CD4-positive, alpha-beta T cell treated with Interleukin-4 for 1 hour (primary cell): ENCODE measurements around the gene PAQR5.

ENCODE experiments used
- DNase-seq, 2 donors: peaks; one replicate each; pipeline ENCODE4 v3.0.0-alpha.2; 2020 to 2022

Gene PAQR5

DNA sequence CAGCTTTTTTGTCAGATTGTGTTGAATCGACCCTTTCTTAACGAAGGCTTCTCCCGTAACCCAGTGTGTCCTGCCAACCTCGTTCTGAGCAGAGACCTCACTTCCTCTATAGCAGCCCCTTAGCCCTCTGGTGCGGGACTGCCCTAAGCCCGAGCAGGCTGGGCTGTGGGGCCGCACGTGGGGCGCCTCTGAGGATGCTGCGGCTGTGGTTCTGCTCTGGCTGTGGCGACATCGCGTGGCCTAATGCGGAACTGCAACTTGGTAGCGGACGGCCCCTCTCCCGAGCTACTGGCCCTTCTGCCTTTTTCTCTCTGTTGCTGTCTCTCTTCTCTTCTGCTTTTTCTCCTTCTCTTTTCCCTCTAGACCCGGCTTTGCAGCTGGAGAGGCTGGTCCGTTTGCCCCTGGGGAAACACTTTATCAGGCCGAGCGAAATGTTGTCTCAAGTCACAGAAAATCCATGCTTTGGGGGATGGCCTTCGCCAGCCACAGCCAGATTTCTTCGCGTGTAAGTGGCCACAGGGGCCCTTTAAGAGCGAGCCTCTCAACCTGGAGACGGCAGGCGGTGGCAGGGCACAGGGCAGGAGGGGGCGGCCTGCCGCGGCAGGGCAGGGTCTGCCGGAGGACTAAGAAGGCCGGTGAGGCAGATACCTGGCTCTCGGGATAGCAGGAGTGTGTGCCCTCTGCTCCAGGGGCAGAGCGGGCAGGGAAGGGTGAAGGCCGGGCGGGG is 96.0 kb downstream of the PAQR5 start:
- peak; percentile 76 to 77 for DNase-seq

DNA sequence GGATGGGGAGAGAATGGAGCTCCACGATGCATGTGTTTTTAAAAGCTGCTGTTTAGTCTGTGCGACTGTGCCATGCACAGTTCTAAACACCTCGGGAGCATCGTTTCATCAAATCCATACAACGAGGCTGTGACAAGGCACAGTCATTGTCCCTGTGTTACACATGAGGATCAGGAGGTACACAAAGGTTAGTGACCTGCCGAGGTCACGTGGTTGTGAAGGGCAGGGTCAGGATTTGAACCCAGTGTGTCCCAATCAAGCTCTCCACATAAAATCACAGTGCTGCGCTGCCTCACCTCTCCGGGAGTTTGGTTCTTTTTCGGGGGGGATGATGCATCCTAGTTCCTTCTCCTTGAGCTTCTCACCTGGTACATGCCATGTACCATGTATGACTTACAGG is 96.7 kb downstream of the PAQR5 start:
- no peak for DNase-seq

DNA sequence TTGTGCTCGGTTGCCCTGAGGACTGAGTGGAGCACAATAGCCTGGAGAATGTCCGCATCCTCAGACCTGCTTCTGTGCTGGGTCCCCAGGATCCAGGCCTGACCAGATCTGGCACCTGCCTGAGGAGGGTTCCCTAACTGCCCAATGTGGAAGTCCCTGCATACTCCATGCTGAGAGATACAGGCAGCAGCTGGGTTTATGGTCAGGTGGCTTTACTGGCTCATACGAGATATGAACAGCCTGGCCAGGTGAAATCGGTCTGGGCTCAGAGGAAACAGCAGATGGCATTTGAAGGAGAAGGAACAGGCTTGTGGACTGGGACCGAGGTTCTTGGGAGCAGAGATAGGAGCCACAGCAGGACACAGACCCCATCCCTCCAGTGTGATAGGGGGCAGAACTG is 97.3 kb downstream of the PAQR5 start:
- no peak for DNase-seq

DNA sequence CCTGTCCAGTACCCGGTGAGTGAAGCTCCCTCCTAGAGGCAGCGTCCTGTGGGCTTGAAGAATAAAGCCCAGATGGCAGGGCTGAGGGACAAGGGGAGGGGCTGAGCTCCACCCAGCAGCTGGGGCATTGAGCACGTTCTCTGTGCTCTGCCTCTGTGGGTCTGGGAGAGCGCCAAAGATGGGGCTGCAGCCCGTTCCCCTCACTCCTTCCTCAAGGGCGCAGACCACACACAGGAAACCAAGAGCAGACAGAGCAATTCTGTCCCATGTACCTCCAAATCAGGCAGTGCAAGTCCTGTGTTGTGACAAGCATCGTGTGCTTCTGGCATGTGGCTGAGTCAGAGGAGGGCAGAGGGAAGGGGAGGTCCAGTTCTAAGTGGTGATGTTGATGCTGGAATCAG is 99.8 kb downstream of the PAQR5 start:
- no peak for DNase-seq

DNA sequence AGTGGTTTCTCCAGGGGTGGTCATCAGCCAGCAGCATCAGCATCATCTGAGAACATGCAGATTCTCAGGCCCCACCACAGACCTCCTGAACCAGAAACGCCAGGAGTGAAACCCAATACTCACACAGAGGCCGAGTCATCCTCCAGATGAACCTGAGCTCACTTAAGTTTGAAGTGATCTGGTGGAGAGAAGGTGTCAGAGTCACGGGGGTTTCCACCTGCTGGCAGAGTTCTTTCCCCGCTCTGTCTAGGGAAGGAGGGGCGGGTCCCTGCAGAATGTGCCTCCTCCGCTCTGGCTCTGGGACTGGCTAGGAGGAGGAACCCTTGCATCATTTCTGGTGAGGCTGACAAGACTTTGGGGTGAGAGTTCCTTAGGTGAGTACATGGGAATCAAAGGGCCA is 102.1 kb downstream of the PAQR5 start:
- no peak for DNase-seq

DNA sequence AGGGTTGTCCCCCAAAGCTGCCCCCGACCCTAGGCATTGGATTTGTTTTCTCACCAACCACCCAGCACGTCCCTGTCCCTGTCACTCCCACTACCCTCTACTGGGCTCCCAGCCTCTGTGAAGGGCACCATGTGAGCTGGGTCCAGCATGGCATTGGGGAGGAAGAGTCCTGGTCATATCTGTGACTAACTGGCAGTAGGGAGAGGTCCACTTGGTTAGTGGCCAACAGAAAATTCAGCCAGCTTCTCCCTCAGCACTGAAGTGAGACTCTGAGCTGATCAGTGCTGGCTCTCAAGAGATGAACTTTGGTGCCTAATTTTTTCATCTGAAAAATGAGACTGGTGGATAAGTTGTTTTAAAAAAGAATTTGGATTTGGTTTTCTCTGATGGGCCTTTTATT is 104.1 kb downstream of the PAQR5 start:
- DNase-seq: no peak

DNA sequence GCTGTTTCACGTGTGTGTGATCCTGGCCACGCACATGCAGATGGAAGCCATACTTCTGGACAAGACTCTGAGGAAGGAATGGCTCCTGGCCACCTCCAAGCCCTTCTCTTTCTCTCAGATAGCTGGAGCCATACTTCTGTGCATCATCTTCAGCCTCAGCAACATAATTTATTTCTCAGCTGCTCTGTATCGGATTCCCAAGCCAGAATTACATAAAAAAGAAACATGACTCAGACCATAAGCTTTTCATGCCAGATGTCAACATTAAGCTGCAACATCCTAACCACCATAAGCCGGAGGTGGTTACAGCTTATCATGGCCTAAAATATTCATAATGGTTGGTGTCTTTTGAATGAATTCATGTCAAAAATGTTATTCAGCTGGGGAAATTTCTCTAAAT is 104.9 kb downstream of the PAQR5 start:
- DNase-seq: no peak

DNA sequence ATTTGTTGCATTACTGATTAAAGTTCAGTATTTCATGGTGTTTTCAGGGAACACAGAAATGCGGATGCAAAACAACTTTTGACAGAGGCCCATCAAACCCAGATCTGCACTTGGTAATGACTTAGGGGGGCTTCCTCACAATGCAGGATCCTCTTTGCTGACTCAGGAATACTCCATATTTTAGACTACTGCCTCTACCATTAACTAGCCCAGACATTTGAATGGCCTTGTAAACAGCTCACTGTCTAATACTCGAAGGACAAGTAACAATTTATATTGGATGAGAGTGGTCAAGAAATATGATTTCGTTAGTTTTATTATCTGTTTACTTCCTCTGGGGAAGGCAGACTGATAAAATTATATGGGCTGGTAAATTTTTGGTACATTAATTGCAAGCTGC is 106.4 kb downstream of the PAQR5 start:
- DNase-seq: no peak

DNA sequence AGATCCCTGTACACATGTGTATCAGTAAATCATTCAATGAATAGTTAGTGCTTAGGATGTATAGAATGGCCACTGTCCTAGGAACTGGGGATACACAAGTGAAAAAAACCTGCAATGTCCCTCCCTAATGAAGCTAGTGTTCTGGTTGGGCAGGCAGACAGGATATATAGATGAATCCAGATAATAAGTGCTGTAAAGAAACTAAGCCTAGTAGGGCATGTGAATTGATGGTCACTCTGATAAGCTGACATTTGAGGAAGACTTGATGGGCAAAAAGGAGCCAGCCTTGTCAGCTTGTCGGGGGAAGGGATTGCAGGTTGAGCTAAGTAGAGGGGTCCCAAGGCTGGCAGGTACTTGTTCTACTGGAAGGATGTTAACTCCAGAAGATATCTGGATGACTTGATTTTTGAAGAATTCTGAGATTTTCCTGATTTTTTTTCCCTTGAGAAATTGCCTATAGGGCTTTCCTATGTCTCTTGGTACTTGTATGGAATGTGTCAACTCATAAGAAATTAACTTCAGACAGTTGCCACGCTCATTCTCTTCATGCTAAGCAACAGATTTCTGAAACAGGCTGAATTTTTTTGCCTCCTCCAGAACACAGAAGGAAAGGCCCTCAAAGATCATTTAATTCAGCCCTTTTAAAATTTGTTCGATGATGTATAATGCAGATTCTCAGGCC is 109.1 kb downstream of the PAQR5 start:
- no peak for DNase-seq

DNA sequence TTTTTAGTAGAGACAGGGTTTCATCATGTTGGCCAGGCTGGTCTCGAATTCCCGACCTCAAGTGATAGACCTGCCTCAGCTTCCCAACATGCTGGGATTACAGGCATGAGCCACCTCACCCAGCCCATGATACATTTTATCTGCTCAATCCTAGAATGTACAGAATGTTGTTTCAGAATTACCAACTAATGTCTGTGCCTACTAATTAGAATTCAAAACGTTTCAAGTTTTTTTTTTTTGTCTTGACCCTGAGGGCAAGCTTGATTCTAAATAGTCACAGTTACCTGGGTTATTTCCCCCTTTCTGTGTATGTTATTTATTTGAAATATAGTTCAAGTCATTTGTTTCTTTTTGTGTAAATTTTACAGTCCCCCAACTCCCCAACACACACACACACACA is 110.1 kb downstream of the PAQR5 start:
- no peak for DNase-seq

DNA sequence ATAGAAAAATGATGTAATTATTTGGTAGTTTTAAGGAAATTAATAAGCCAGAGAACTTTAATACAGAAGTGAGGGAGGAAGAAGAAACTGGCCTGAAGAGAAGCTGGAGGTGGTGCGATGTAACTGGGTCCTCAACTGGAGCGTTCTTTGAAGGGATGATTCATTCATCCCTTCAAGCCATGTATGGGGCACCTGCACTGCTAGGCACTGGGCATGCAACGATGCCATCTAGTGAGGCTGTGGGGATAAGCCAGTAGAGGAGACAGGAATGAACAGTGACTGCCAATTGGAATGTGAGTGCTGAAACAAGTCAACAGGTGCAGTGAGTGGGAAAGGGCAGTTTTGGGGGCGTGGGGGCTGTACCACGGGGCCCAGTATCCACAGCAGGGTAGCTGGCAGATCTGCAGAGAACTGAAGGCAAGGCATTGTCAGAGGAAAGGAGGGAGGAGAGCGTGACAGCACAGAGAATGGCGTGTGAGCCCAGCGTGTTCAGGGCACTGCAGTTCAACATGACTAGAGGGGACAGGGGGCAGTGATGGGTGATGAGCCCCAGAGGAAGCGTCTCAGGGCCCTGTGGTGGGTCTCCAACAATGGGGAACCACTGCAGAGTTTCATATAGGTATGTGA is 111.6 kb downstream of the PAQR5 start:
- no peak for DNase-seq

DNA sequence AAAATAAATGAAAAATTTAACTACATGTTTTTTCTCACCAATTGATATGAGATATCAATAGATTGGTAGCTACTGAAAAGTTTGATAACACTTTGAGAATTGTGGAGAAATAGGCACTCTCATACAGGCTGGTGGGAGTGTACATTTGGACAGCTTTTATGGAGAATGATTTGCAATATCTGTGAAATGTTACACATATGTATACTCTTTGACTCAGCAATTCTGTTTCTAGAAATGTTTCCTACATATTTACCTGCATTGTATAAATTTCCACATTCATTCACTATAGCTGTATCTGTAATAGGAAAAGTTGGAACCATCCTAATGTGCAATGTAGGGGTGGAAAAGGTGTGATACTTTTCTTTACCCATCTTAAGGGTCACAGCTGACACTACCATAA is 113.6 kb downstream of the PAQR5 start:
- DNase-seq: no peak

DNA sequence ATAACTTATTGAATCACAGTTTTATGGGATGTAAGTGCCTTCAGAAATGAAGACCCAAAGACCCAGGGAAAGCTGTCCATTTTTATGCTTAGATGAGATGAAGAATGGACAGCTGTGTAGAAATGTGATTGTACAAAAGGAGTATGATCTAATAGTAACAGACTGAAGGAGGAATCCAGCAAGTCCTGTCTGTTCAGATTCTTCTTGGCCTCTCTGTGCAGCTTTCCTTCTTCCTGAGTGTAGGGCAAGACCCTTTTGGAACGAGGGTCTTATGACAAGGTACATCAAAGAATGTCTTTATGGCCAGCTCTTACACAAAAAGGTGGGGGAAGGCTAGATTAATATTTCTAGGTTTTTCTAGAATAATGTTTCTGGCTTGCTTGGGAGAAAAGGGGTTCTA is 114.0 kb downstream of the PAQR5 start:
- DNase-seq: no peak

DNA sequence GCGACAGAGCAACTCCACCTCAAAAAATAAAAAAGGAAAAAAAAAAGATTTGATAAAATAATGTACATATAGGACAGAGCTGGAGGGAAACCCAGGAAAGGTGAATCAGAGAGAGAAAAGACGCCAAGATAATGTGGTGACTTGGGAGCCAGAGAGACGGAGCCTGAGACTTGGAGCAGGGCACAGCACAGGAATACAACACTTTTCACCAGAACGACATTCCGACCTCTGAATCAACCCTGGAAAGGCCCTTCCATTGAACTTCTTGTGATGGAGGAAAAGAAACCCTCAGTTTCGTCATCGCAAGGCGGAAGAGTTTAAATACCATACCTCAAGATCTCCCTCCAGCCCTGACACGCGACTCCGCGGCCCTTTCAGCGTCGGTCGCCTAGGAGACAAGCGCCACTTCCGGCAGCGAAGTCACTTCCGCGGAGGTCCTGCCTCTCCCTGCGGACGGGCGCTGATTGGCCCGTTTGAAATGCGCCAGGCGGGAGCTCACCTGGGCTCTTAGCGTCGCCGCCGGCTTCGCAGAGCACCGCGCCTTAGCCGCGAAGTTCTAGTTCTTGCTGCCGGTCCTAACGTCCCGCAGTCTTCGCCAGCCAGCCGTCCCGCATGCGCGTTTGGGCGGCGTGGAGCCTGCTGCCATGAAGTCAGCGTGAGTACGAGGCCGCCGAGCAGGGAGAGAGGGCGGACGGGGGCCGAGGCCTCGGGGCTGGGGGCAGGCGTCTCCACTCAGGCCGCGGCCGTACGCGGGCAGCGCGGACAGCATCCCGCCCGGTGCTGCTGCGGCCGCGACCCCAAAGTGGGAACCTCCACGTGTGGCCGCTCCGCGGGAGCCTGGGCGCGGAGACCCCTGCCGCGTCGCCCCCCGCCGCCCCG is 115.3 kb downstream of the PAQR5 start, which contains the start of gene KIF23:
KIF23 (plus strand) TSS at position 528 of the 879 bp plus-strand sequence; CDS start at position 645, 117 bp downstream.
- DNase-seq: peak; percentile 93 to 94

DNA sequence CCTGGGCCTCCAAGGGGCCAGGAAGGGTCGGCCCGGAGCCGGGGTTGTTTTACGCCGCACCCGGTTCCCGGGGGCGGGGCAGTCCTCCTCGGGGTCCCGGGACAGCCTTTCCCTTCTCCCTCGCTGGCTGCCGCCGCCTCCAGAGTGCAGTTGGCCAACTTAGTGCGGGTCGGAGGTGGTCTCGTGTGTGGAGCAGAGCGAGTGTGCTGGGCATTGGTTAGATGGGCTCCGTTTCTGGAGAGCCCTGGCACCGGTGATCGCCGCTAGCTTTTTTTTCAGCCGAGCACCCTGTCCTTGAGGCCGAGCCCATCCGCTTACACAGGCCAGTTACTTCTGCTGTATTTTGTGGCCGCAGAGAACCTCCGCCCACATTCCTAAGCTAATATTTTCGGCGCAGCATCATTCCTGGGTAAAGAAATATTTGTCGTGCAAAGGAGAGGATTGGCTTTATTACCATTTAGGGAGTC is 116.0 kb downstream of the PAQR5 start:
- no peak for DNase-seq

DNA sequence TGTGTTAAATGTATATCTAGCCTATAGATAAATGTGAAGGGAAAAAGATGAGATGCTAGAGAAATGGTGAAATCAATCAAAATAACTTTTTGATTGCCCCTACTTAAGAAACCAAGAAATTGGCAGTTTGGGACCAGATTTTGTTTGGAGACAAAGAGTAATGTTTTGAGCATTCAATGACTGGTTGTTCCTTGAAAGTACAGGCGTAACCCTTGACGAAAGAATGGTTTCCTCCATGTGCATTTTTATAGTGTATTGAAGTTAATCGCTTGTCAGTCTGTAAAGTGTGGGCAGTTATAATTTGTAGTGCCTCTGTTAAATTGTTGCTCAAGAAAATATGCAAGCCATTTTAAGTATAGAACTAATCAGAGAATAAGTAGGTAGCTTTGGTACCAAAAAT is 116.7 kb downstream of the PAQR5 start:
- DNase-seq: no peak

DNA sequence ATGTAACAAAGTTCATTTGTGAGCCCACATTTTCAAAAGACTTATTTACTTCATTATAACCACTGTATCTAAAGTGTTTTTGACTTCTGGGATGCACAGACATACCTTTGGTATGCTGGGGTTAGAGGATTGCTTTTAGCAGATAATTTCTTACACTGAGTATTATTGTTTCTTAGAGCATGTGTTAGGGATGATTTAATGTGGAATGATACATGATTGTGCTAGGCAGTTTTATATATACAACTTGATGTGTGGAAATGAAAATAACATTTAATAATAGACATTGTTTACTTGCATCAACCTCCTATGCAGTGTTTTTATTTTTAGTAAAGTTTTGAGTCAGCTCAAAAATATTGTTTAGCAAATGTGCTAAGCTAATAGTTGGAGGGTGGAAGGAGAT is 118.9 kb downstream of the PAQR5 start:
- no peak for DNase-seq

DNA sequence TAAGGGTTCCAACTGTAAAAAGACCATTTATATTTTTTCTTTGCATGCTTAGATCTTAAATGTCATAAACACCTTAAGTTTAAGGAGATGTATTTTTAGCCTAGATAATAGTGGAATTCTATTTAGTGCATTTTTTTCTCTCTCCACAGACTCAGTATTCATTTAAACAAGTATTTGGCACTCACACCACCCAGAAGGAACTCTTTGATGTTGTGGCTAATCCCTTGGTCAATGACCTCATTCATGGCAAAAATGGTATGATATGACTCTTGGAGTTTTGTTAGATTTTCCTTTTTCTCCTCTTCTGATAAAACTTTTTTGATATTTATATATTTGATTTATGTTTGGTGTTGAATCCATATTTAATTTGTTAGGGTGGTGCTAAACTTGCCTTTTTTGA is 122.8 kb downstream of the PAQR5 start:
- DNase-seq: no peak

DNA sequence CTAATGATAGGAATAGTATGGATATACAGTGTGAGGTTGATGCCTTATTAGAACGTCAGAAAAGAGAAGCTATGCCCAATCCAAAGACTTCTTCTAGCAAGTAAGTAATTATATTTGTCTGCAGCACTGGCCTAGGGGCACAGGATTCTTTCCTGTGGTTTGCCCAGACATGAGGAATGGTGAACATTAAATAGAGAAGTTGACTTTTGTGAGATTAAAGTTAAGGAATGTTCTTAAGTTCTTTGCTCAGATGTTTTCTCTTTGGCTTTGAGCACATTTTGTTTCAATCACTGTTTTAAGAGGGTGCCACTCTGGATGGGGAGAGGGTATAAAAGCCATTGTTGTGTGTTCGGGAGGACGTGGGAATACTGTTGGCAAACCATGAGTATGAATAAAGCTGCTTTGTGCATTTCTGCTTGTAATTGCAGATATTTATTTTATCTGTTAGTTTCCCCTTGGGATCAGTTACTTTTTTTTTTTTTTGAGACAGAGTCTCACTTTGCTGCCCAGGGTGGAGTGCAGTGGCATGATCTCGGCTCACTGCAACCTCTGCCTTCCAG is 123.7 kb downstream of the PAQR5 start:
- no peak for DNase-seq

DNA sequence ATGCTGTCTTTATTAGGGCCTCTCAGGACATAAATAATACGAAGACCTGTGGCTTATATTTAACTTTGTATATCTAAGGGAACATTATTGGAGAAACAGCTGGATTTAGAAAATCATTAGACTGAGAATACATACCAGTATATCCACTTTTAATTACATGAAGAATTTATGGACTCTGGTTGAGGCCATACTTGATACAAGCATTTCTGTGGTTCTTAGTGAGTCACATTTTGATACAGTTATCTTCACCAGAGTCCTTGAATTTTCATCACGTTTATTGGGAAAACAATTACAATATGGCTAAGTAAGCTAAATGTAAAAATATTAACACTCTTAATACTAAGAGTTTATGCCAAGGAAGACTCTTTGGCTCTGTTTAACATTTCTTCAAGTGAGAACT is 125.3 kb downstream of the PAQR5 start:
- no peak for DNase-seq

DNA sequence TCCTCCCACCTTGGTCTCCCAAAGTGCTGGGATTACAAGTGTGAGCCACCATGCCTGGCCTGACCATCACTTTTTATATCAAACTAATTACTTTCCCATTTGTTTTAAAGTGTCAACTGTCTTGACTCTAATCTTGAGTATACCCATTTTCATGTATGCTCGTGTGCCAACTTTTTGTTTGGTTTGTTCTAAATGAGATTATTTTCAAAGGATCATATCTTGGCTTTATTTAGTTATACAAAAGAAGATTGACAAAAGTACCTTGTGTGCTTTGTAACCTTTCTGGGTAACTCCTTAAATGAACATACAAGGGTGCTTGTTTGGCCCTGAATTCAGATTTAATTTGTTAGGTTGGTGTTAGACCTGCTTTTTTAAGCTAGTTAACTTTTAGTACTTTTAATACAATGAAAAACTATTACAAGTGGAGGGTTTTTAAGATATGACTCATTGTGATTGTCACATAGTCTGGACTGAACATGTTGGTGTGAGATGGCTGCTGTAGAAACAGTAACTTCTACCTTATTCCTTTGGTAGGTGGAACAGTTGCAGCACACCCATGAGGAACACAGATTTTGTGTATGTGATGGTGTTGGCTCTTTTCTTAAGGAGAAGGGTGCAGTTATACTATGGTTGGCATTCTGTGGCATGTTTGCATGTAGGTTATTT is 126.2 kb downstream of the PAQR5 start:
- DNase-seq: no peak

DNA sequence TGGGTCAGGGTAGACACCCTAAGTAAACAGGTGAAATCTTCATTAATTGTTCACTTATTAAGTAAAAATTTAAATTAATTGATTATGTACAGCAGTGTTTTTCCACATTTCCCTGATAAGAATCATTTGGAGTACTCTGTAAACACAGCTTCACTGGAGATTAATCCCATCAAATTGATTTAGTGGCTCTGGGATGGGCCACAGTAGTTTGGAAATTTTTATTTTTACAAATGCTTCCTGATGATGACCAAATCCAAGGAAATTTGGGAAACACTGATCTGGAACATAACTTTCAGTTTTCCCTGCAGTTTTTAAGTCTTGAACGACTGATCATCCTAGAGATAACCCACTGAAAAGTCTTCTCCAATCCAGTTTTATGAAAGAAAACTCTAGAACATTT is 135.1 kb downstream of the PAQR5 start:
- no peak for DNase-seq
